Aorta (tissue), 5 donors: ENCODE measurements around the gene VPS9D1. TPM values are rescaled to one million over a fixed set of nuclear protein-coding genes. Genes with fewer than 3 reads are reported as not detected.
"Not testable (repeated sequence)": the region's sequence is repeated elsewhere in the genome, so short reads cannot be mapped to it uniquely, and the experiment has no call there.

Experiments
- ATAC-seq: fragments of 200-7000 bp; cut with Tn5 transposase; one replicate; pipeline ENCODE4 v1.9.1; 2022; ENCODE audit warnings: moderate library complexity; ENCODE audit not compliant: low FRiP score
- DNase-seq, 2 donors: peaks; one replicate each; pipeline ENCODE4 v3.0.0-alpha.2; 2020
- H3K27ac ChIP-seq, 2 donors: one replicate each; pipeline ENCODE4 v1.5.1; 2013; ENCODE audit warnings: low read length in 2 of 2, mild to moderate bottlenecking in 2 of 2, moderate library complexity in 2 of 2, control low read depth in 1 of 2, inconsistent platforms in 1 of 2, low read depth in 1 of 2
- H3K27me3 ChIP-seq, 2 donors: one replicate each; pipeline ENCODE4 v1.6.1; 2013; ENCODE audit warnings: control low read depth in 1 of 2, low read length in 1 of 2, mild to moderate bottlenecking in 1 of 2, moderate library complexity in 1 of 2; ENCODE audit not compliant: insufficient read depth in 2 of 2, control insufficient read depth in 1 of 2
- H3K36me3 ChIP-seq, 2 donors: one replicate each; pipeline ENCODE4 v1.6.1; 2013; ENCODE audit warnings: control low read depth in 1 of 2, low read length in 1 of 2, mild to moderate bottlenecking in 1 of 2; ENCODE audit not compliant: insufficient read depth in 2 of 2, control insufficient read depth in 1 of 2
- H3K4me1 ChIP-seq, 2 donors: one replicate each; pipeline ENCODE4 v1.6.1; 2013; ENCODE audit warnings: low read length in 2 of 2, control low read depth in 1 of 2, mild to moderate bottlenecking in 1 of 2, moderate library complexity in 1 of 2; ENCODE audit not compliant: insufficient read depth in 2 of 2, control insufficient read depth in 1 of 2
- H3K4me3 ChIP-seq, 2 donors: one replicate each; pipeline ENCODE4 v1.5.1; 2013; ENCODE audit warnings: low read length in 2 of 2, control low read depth in 1 of 2, mild to moderate bottlenecking in 1 of 2
- H3K9me3 ChIP-seq: one replicate; pipeline ENCODE4 v1.6.1; 2013; ENCODE audit warnings: mild to moderate bottlenecking, low read length; ENCODE audit not compliant: control insufficient read depth
- WGBS, 2 donors: extraction: QIAGEN DNeasy Blood & Tissue Kit; methylation state at CpG; one replicate each; pipeline ENCODE4 v1.1.7; 2013; 5-methylcytosine and 5-hydroxymethylcytosine counted together
- intact Hi-C, 2 donors: fragments of 100-400 bp; cut with DNase I; formaldehyde crosslinking; loops; one replicate each; pipeline versions ENCODE4 v1.14.2 to v1.15.0; 2022
- polyA plus RNA-seq, 2 donors: library from polyadenylated mRNA; stranded (reverse); fragments of 200-250 nt; gene quantifications; one replicate each; pipeline ENCODE4 v1.2.3, GENCODE V29; 2013
- total RNA-seq, 2 donors: library from RNA; stranded (reverse); fragmentation: NEBNext Ultra II Directional; extraction: Animal tissue kit (Norgen Biotek cat#: 25700); gene quantifications; one replicate each; pipeline ENCODE4 v1.2.1, GENCODE V29; 2021
- donor health status: healthy with polysubstance abuse.
- donor health status: Bipolar disorder and iron deficiency.
- donor health status: DM: no; HTN: no; CAD: no.
- donor health status: DM: no; HTN: no; CAD: no.
- donor health status: DM: yes; HTN: yes; CAD: no.

Gene VPS9D1
- total and polyA plus RNA-seq, 4 donors, result 5.1 to 34.5 (median 12.8) TPM

- no peaks in the 10 kb centered on the region for H3K9me3 ChIP-seq
- 72 to 75% methylated on average over 5 of the region's 5 CpGs for WGBS, 2 donors
- H3K36me3 ChIP-seq, result no peaks in the 10 kb centered on the region
- no peak for ATAC-seq
- no peak for DNase-seq
- H3K27me3 ChIP-seq, result no peaks in the 10 kb centered on the region
- intact Hi-C loops, result no loop called here
- H3K4me1 ChIP-seq, result no peaks in the 10 kb centered on the region
- H3K4me3 ChIP-seq, result no peak overlapping the region
- H3K27ac ChIP-seq, result no peak overlapping the region
Measured at GRCh38 chr16:89668790-89669158, 51.9 kb downstream of the VPS9D1 start.

- H3K4me1 ChIP-seq, result no peaks in the 10 kb centered on the region
- no peaks in the 10 kb centered on the region for H3K36me3 ChIP-seq
- DNase-seq, result no peak
- 82 to 85% methylated on average over 9 of the region's 9 CpGs for WGBS, 2 donors
- ATAC-seq, result no peak
- H3K9me3 ChIP-seq, result no peaks in the 10 kb centered on the region
- intact Hi-C loops, result no loop called here
- H3K27ac ChIP-seq, result no peak overlapping the region
- H3K4me3 ChIP-seq, result no peak overlapping the region
- H3K27me3 ChIP-seq, result no peaks in the 10 kb centered on the region
Measured at GRCh38 chr16:89667633-89668032, 53.1 kb downstream of the VPS9D1 start.

- DNase-seq, H3K27ac ChIP-seq, H3K4me1 ChIP-seq, intact Hi-C loops, H3K36me3 ChIP-seq, H3K4me3 ChIP-seq, ATAC-seq, H3K9me3 ChIP-seq, H3K27me3 ChIP-seq: not testable (repeated sequence)
- 43 to 49% methylated on average over 6 to 7 of the region's 7 CpGs for WGBS, 2 donors
Measured at GRCh38 chr16:89667000-89667399, 53.7 kb downstream of the VPS9D1 start.

GRCh38 chr16:89664238-89664637, 56.5 kb downstream of the VPS9D1 start:
- H3K9me3 ChIP-seq, H3K27ac ChIP-seq, H3K36me3 ChIP-seq, DNase-seq, H3K27me3 ChIP-seq, H3K4me1 ChIP-seq, H3K4me3 ChIP-seq, ATAC-seq, intact Hi-C loops: not testable (repeated sequence)
- WGBS, 2 donors, result 90 to 92% methylated on average over 10 of the region's 11 CpGs

- no peak overlapping the region for H3K27ac ChIP-seq
- H3K4me3 ChIP-seq, result no peak overlapping the region
- H3K4me1 ChIP-seq, result peaks cover 0 to 3% of the 10 kb centered on the region in 2 donors
- ATAC-seq (no peak), DNase-seq (no peak)
- WGBS, 2 donors, result 95% methylated on average over 9 of the region's 9 CpGs
- H3K36me3 ChIP-seq, result no peaks in the 10 kb centered on the region
- H3K9me3 ChIP-seq, result no peaks in the 10 kb centered on the region
- intact Hi-C loops, result no loop called here
- no peaks in the 10 kb centered on the region for H3K27me3 ChIP-seq
Measured at GRCh38 chr16:89661215-89661614, 59.5 kb downstream of the VPS9D1 start.

- no peaks in the 10 kb centered on the region for H3K36me3 ChIP-seq
- H3K9me3 ChIP-seq, result no peaks in the 10 kb centered on the region
- DNase-seq, result no peak
- H3K4me1 ChIP-seq, result peaks cover 0 to 3% of the 10 kb centered on the region in 2 donors
- no peak for ATAC-seq
- H3K27ac ChIP-seq, result no peak overlapping the region
- intact Hi-C loops, result no loop called here
- H3K27me3 ChIP-seq, result no peaks in the 10 kb centered on the region
- no peak overlapping the region for H3K4me3 ChIP-seq
- WGBS, 2 donors, result 93 to 94% methylated on average over 7 of the region's 7 CpGs
Measured at GRCh38 chr16:89660146-89660545, 60.6 kb downstream of the VPS9D1 start.

GRCh38 chr16:89658221-89658879, 62.3 kb downstream of the VPS9D1 start:
- ATAC-seq (no peak), DNase-seq (no peak)
- Histone ChIP-seq H3K36me3 (no peaks in the 10 kb centered on the region), H3K27ac (no peak overlapping the region), H3K9me3 (no peaks in the 10 kb centered on the region), H3K27me3 (no peaks in the 10 kb centered on the region), H3K4me3 (peak overlapping the region; percentile 60 to 66), H3K4me1 (peaks cover 0 to 3% of the 10 kb centered on the region in 2 donors)
- WGBS, 2 donors, result 11 to 12% methylated on average over 27 of the region's 27 CpGs
- intact Hi-C loops, result loop anchor here in 1 of 2 donors (1.0 to 5.0 kb wide), 2 partner anchors 28 to 44 kb away; partner anchors contain the start of genes CDK10 and SPATA2L

GRCh38 chr16:89657442-89658220, 63.1 kb downstream of the VPS9D1 start, which contains the start of the genes CHMP1A and SPATA33:
CHMP1A (minus strand) TSS chr16:89657708; CDS start chr16:89657588, 120 bp downstream.
SPATA33 (plus strand) TSS chr16:89657836; CDS start chr16:89657912, 76 bp downstream.
- ATAC-seq (peak; percentile 97), DNase-seq (peak; percentile 93 to 97)
- H3K4me3 ChIP-seq, result peak within 1 kb of the TSS; percentile 66 to 70
- intact Hi-C loops, result loop anchor here in 1 of 2 donors (1.0 to 5.0 kb wide), 2 partner anchors 29 to 45 kb away; partner anchors contain the start of genes CDK10 and SPATA2L
- H3K27me3 ChIP-seq, result no peaks in the 10 kb centered on the region
- H3K9me3 ChIP-seq, result no peaks in the 10 kb centered on the region
- WGBS, 2 donors, result 0% methylated on average over 58 to 99 of the region's 99 CpGs
- H3K36me3 ChIP-seq, result no peaks in the 10 kb centered on the region
- peaks cover 0 to 3% of the 10 kb centered on the region in 2 donors for H3K4me1 ChIP-seq
- no peak within 1 kb of the TSS for H3K27ac ChIP-seq
